HG02571 (cell line): ENCODE data around the gene MYO1D.

Source experiments
- ATAC-seq: cut with Tn5 transposase; IDR thresholded peaks from one replicate; pipeline ENCODE4 v1.9.1; 2021; ENCODE audit warnings: mild to moderate bottlenecking, moderate library complexity; ENCODE audit not compliant: unreplicated experiment

Gene MYO1D

GRCh38 chr17:32493976-32494513 is 382.9 kb downstream of the MYO1D start:
- ATAC-seq: no peak

- ATAC-seq: no peak
These were observed 383.4 kb downstream of the MYO1D start for GRCh38 chr17:32493571-32493970.

GRCh38 chr17:32492648-32493289 is 384.2 kb downstream of the MYO1D start:
- ATAC-seq: no peak

DNA sequence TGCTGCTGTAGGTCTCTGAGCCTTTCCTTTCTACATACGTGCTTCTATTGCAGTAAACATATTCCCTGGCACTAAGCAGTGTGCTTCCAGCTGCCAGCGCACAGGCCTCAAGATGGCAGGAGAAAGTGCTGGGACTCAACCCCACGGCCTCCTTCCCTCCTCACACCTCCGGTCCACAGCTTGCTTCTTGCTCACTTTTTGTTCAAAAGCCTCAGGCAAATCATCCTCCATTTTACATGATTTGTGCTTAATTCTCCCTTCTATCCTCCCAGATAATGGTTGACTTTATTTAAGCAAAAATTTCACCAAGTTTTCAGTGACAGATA is 384.7 kb downstream of the MYO1D start:
- ATAC-seq: no peak

DNA sequence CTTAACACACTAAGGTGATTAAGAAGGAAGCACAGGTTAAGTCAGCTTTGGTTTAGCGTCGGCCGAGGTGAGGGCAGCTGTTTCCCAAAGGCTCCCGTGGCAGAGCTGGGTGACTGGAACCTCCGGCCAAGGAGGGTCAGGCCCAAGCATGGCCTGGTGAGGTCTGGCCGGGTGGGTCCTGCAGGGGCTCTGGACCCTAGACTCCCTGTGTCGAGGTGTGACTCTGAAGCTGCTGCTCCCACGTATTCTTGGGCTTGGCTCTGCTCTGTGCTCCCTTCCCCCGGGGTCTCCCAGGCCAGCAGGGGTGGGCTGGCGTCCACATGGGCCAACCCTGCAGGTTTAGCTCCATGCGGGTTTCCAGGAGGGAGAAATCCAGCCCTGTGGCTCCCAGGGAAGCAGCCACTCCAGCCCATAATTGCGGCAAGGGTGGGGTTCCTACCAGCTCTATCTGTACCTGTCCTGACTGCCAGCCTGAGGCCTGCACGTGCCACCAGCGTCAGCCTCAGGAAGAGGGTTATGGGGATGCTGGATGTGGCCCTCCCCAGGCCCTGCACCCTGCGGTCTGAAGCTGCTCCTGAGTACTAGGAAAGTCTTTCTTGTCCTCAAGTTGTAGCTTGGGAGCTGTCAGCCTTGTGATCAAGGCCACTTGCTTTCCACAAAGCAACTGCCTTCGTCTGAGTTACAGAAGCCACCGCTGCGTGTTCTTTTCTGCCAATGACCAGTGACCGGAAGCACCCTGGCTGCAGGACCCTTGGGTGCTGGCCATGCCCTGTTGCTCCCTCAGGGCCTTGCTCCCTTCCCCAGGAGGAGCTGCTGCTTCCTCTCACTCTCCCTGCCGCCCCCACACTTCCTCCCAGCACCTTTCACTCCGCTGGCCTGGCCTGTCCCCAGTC is 385.3 kb downstream of the MYO1D start:
- no peak for ATAC-seq

DNA sequence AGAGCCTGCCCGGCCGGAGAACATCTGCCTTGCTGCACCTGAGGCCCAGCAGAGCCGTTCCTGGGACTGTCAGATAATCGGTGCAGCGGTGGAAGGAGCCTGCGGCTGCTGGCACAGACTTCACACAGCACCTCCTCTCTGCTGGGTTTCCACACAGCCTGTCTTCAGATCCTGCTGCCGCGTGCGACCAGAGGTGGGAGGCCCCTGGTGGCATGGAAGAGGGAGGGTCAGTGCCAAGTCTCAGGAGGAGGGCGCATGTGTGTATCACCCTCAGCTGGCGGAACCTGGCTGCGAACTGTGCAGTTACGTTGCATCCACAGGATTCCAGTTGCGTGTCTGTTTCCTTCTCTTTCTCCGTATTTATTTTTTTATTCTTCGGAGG is 386.8 kb downstream of the MYO1D start:
- no peak for ATAC-seq

- no peak for ATAC-seq
These were observed 387.4 kb downstream of the MYO1D start for GRCh38 chr17:32489320-32490100.

DNA sequence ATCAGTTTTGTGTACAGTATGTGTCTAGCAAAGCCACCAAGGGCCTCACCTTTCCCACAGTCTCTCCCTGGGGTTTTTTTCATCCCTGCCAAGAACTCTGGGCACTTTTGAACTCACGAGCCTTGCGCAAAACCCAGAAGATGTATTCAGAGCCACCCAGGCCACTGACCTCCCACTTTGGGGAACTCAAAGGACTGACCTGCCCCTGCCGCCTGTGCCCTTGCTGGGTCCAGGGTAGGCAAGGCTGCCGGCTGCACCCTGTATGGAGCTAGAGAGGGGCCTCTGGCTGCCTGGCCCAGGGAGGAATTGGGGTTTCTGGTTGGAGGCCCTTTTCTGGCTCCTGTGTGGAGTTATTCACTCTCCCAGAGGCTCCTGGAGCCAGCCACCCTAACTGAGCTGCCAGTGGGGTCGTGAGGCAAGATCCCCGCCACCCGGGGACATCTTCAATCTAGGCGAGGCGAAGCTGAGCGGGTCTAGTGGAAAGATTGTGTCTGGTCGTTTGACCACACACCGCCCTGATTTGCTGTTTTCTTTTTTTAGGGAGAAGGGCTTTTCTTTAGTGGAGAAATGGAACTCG is 388.2 kb downstream of the MYO1D start:
- ATAC-seq: no peak

- no peak for ATAC-seq
These were observed 388.8 kb downstream of the MYO1D start for GRCh38 chr17:32488177-32488542.

GRCh38 chr17:32487473-32488176 is 389.3 kb downstream of the MYO1D start:
- ATAC-seq: no peak

DNA sequence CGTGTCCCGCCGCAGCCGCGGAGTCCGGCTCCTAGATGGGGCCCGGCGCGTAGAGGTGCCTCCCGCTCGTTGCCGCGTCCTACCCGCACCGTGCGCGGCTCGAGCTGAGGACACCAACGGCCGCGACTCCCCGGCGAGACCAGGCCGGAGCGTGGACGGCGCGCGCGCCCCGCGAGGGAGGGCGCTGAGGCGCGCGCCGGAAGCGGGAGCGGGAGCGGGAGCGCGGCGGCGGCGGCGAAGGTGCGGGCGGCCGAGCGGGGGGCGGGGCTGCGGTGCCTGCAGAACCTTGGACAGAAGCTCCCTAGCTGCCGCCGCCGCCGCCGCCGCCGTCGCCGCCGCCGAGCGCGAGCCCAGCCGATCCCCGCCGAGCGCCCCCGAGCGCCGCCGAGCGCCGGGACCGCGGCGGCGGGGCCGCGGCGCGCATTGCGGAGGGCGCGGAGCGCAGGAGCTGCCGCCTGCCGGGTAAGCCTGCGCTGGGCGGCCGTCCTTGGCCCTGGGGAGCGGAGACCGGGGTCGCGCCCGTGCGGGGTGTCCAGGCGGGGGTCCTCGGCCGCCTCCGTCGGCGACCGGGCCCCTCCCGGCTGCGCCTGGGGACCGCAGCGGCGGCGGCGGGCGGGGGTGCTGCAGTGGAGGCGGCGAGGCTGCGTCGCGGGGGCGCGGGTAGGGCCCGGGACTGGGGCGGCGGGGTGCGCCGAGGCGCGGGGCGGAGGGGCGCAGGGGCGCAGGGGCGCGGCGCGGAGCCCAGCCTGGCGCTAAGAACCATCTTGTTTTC is 390.0 kb downstream of the MYO1D start, which contains the start of gene CDK5R1:
TSS of gene CDK5R1 (plus strand) at position 293 of the 772 bp plus-strand sequence. CDS start 628 bp downstream, outside the sequence.
- ATAC-seq: peak; percentile 41

GRCh38 chr17:32486111-32486700 is 390.7 kb downstream of the MYO1D start:
- ATAC-seq: peak; percentile 46

DNA sequence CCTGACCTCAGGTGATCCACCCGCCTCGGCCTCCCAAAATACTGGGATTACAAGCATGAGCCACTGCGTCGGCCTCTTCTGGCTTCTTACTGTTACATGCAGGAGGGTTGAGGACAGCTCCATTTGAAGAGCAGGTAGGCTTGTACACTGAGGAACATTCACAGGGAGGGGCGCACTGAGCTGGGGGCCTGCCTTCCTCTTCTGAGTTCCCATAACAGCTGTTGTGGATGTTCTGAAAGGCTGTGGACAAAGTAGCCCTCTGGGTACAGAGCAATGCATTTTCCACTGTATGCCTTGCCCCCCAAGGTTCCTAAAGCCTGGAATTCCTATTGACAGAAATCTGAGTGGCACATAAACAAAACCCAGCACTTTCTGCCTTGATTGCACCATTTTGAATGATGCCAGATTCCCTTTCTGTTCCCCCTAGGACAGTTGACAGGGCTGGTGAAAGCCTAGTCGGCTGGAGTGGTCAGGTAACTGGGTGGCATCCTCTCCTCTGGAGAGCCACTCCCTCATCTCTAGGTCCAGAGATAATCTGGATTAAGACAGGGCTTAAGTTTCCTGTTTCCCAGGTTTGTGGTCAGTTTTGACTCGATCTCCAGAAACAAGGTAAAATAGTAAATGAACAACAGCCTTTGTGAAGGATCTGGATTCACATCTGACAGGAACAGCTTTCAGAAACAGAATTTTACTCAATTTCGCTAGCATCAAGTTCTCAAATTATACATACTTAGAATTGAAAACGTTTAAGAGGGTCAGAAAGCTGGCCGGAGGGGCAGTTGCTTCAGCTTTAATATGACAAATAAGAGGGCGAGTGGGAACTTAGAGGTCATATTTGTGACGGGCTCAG is 391.4 kb downstream of the MYO1D start:
- no peak for ATAC-seq

DNA sequence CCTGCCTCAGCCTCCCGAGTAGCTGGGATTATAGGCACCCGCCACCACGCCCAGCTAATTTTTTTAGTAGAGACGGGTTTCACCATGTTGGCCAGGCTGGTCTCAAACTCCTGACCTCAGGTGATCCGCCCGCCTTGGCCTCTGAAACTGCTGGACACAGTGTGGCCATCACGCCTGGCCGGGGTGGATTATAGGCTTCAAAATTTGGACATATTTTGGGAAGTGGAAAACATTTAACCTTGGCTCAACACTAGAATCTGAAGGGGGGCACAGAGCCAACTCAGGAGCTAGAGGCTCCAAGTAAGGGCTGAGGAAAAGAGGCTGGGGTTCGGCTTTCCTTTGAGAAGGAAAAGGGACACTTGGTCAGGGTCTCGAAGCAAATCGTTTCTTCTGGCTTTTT is 392.3 kb downstream of the MYO1D start:
- no peak for ATAC-seq

DNA sequence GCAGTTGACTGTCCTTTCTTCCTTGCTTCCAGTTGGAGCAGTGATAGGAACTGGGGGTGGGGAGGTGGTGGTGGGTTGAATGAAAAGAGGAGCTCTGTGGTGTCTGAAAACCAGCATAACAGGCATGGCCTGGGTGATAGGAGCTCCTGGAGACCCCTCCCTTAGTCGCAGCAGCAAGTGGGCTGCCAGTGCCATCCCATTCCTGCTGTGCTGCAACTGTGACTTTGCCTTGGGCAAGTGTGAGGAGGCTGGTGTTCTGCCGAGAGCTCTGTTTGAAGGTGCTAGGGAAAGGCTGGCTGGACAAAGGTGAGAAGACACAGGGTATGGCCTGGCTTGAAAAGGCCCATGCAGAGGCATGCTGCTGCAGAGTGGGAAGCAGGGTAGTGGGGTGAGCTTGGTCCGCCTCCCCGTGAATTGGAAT is 392.9 kb downstream of the MYO1D start:
- no peak for ATAC-seq

GRCh38 chr17:32483451-32484019 is 393.4 kb downstream of the MYO1D start:
- no peak for ATAC-seq

DNA sequence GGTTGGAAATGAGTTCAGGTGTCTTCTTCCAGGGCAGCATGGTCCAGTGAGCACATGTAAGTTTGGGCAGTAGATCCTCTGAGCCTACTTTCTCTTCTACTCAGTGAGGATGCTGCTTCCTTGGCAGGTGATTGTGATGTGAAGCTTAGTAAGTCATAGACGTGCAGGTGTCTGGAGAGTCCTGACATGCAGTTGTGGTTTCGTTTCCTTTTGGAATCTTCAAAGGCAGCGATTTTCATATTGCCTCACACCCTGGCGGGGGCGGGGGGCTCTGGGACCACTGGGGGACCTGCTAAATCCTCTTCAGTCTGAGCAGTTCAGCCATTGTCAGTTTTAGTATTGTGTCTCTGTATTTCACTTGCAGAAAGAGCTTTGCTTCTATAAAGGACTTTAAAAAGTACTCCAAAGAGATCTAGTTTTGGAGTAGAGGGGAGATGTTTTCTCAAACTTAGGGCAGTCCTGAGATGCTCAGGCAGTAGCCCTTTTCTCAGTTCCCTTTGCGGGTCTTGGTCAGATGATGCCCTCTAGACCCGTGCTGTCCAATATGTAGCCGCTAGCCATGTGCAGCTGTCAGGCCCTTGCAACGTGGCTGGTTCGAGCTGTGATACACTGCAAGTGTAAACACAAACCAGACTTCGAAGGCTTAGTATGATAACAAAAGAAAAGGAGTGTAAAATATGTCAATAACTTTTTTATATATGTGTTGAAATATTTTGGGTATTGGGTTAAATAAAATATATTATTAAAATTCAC is 394.2 kb downstream of the MYO1D start:
- ATAC-seq: no peak
